IMR-90 (cell line): Measurements from ENCODE around the gene BCAR1.
"Not testable (repeated sequence)": the region's sequence is repeated elsewhere in the genome, so short reads cannot be mapped to it uniquely, and the experiment has no call there.

Source experiments
- BHLHE40 ChIP-seq: fragments of 150-350 bp; IDR thresholded peaks from 2 replicates; pipeline ENCODE4 v1.6.1; 2016; ENCODE audit warnings: mild to moderate bottlenecking, low read depth, low read length
- CTCF ChIP-seq: conservative IDR thresholded peaks from 2 replicates; pipeline ENCODE4 v1.5.1; 2012; ENCODE audit warnings: mild to moderate bottlenecking, low read depth, low read length, improper control_type of control experiment
- MAFK ChIP-seq: IDR thresholded peaks from 2 replicates; pipeline ENCODE4 v1.6.1; 2012; ENCODE audit warnings: low read depth, low read length, improper control_type of control experiment
- MXI1 ChIP-seq: IDR thresholded peaks from 2 replicates; pipeline ENCODE4 v1.6.1; 2012; ENCODE audit warnings: low read depth, mild to moderate bottlenecking, low read length, moderate library complexity, borderline replicate concordance
- NFE2L2 ChIP-seq: fragments of 150-350 bp; IDR thresholded peaks from 2 replicates; pipeline ENCODE4 v1.6.1; 2016; ENCODE audit warnings: low read depth, mild to moderate bottlenecking, low read length
- POLR2A ChIP-seq: IDR thresholded peaks from 2 replicates; pipeline ENCODE4 v1.6.1; 2012; ENCODE audit warnings: mild to moderate bottlenecking, low read depth, low read length
- RAD21 ChIP-seq: IDR thresholded peaks from 2 replicates; pipeline ENCODE4 v1.6.1; 2012; ENCODE audit warnings: low read length, improper control_type of control experiment
- RCOR1 ChIP-seq: IDR thresholded peaks from 2 replicates; pipeline ENCODE4 v1.6.1; 2012; ENCODE audit warnings: mild to moderate bottlenecking, low read length, improper control_type of control experiment; ENCODE audit not compliant: insufficient replicate concordance
- RFX5 ChIP-seq: IDR thresholded peaks from 2 replicates; pipeline ENCODE4 v1.8.0; 2012; ENCODE audit warnings: low read depth, mild to moderate bottlenecking, low read length, moderate library complexity

GRCh38 chr16:75204905-75205304, 46.5 kb downstream of the BCAR1 start:
- TF ChIP-seq CTCF, BHLHE40, MAFK, POLR2A, RFX5, RAD21, RCOR1, NFE2L2, MXI1: not testable (repeated sequence)
